Measurements from ENCODE around the gene FOXP1. TPM values are rescaled to one million over a fixed set of nuclear protein-coding genes. Genes with fewer than 3 reads are reported as not detected.

Gene FOXP1
- total RNA-seq, 4 donors from 2014 or later: 86.4 to 107 (median 93.8) TPM

DNA sequence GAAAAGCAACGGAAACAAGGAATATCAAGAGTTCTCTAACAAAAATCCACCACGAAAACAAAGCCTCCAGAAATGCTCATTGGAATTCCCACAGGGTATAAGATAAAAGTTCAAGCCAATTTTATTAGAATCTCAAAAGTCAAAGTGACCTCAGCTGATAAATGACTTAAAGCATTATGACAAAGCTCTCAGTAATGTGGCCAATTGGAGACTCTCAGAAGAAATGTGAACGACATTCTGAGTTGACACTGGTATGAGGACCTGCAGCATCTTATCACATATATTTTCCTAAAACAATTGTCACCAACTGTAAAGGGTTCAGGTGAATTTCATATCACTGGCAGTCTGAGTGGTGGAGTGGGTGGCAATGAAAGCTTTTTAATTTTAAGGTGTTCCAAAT is 199.1 kb downstream of the FOXP1 start:
- DNase-seq (ENCODE audit: low spot score in 2 of 2): no peak
- TF ChIP-seq POLR2A (IDR thresholded peaks at IDR 0.05) (no peak), EP300 (IDR thresholded peaks at IDR 0.05) (no peak)
- TF ChIP-seq, protein P1, sequence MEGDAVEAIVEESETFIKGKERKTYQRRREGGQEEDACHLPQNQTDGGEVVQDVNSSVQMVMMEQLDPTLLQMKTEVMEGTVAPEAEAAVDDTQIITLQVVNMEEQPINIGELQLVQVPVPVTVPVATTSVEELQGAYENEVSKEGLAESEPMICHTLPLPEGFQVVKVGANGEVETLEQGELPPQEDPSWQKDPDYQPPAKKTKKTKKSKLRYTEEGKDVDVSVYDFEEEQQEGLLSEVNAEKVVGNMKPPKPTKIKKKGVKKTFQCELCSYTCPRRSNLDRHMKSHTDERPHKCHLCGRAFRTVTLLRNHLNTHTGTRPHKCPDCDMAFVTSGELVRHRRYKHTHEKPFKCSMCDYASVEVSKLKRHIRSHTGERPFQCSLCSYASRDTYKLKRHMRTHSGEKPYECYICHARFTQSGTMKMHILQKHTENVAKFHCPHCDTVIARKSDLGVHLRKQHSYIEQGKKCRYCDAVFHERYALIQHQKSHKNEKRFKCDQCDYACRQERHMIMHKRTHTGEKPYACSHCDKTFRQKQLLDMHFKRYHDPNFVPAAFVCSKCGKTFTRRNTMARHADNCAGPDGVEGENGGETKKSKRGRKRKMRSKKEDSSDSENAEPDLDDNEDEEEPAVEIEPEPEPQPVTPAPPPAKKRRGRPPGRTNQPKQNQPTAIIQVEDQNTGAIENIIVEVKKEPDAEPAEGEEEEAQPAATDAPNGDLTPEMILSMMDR (IDR thresholded peaks at IDR 0.05): no peak
- Histone ChIP-seq H3K36me3 (no peaks in the 10 kb centered on the region), H3K27me3 (no peaks in the 10 kb centered on the region), H3K4me3 (no peak overlapping the region), H3K27ac (no peak overlapping the region), H3K4me1 (peaks cover 0 to 34% (median 2%) of the 10 kb centered on the region in 4 donors), H3K9me3 (no peaks in the 10 kb centered on the region)
- 39 to 44% methylated on average over 3 of the region's 3 CpGs for WGBS, 2 donors

DNA sequence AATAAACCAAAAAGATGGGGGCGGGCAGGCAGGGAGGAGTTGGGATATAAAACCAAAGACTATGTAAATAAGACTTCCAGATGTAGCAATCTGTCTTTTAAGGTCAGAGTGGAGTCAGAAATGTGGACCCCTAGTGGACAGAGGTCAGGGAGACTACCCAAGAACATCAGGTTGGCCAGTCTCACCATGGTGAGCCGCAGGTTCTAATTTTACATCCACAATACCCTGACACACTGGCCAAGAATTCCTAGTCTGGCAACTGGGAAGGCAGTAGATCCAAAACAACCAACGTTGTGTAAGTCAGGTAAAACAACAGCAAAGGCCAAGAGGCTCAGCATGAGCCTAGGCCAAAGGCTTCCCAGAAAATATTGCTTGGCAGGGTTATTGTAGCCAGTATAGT is 203.4 kb downstream of the FOXP1 start:
- TF ChIP-seq POLR2A (IDR thresholded peaks at IDR 0.05) (no peak), EP300 (IDR thresholded peaks at IDR 0.05) (peak in 1 of 2 donors; percentile 46)
- TF ChIP-seq, protein P1 (IDR thresholded peaks at IDR 0.05): no peak
- H3K27ac ChIP-seq: no peak overlapping the region
- DNase-seq (ENCODE audit: low spot score in 2 of 2): peak in 1 of 2 donors; percentile 45
- WGBS, 2 donors: 61 to 77% methylated on average over 3 of the region's 3 CpGs
- H3K4me3 ChIP-seq: no peak overlapping the region
- peaks cover 0 to 18% (median 0%) of the 10 kb centered on the region in 4 donors for H3K4me1 ChIP-seq
- H3K9me3 ChIP-seq: no peaks in the 10 kb centered on the region
- no peaks in the 10 kb centered on the region for H3K36me3 ChIP-seq
- no peaks in the 10 kb centered on the region for H3K27me3 ChIP-seq

DNA sequence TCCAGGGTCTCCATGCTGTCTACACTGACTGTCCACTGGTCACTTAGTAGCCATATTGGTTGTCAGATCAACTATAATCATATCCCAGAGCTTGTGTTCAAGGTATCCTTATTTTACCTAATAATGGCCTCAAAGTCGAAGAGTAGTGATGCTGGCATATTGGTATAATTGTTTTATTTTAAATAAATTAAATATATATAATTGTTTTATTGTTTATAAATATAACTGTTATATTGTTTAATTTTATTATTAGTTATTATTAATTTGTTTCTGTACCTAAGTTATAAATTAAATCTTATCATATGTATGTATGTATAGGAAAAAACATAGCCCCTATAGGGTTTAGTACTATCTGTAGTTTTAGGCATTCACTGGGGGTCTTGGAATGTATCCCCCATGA is 205.0 kb downstream of the FOXP1 start:
- Histone ChIP-seq H3K27ac (no peak overlapping the region), H3K4me1 (peaks cover 0 to 8% (median 0%) of the 10 kb centered on the region in 4 donors), H3K9me3 (no peaks in the 10 kb centered on the region), H3K36me3 (no peaks in the 10 kb centered on the region), H3K4me3 (no peak overlapping the region), H3K27me3 (no peaks in the 10 kb centered on the region)
- TF ChIP-seq, protein P1 (IDR thresholded peaks at IDR 0.05): no peak
- no peak for TF ChIP-seq POLR2A (IDR thresholded peaks at IDR 0.05)
- TF ChIP-seq EP300 (IDR thresholded peaks at IDR 0.05): no peak
- 98% methylated on average over 1 of the region's 1 CpG for WGBS, 2 donors
- no peak for DNase-seq (ENCODE audit: low spot score in 2 of 2)

DNA sequence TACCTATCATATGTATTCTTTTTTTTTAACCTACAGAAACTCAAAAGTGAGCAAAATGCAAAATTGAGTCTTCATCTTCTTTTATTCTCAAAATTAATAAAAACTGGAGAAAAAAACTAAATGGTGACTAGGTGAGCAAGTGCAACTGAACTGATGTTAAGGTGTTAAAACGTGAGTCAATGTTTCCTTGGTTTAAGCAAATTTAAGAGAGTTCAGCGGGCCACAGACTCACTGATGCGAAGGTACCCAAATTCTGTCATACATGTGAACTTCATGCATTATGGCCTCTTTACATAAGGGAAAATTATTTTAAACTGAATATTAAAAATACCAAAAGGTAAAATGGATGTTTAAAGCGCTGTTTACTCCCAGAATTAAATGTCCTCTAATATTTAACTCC is 206.6 kb downstream of the FOXP1 start:
- DNase-seq (ENCODE audit: low spot score in 2 of 2): no peak
- WGBS, 2 donors: 85 to 87% methylated on average over 4 of the region's 4 CpGs
- TF ChIP-seq EP300 (IDR thresholded peaks at IDR 0.05): no peak
- TF ChIP-seq, protein P1 (IDR thresholded peaks at IDR 0.05): no peak
- no peak for TF ChIP-seq POLR2A (IDR thresholded peaks at IDR 0.05)

DNA sequence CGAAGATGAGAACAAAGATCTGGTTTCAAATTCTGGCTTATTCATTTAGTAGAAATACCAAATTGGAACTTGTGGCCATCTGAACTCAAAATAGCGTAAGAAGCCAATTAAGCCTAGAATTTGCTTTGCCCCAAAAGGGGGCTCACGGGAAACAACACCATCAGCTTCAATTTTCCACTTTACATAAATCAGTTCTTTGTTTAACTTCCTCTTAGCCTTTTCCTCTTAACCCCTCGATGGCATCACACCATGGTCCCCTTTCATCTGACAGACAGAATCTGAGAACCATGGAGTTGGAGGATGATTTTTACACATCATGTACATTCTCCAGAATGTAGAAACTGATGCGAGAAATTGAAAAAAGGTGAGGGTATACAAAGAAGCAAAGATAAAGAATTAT is 207.0 kb downstream of the FOXP1 start:
- Histone ChIP-seq H3K9me3 (no peaks in the 10 kb centered on the region), H3K4me3 (no peak overlapping the region), H3K4me1 (peaks cover 0 to 8% (median 0%) of the 10 kb centered on the region in 4 donors), H3K27me3 (no peaks in the 10 kb centered on the region), H3K36me3 (no peaks in the 10 kb centered on the region), H3K27ac (no peak overlapping the region)
- 65% methylated on average over 5 of the region's 5 CpGs for WGBS, 2 donors
- TF ChIP-seq POLR2A (IDR thresholded peaks at IDR 0.05): no peak
- no peak for TF ChIP-seq EP300 (IDR thresholded peaks at IDR 0.05)
- TF ChIP-seq, protein P1 (IDR thresholded peaks at IDR 0.05): no peak
- no peak for DNase-seq (ENCODE audit: low spot score in 2 of 2)

More for the DNA sequence above, 206.6 kb downstream of the FOXP1 start:
- Histone ChIP-seq H3K27ac (no peak overlapping the region), H3K9me3 (no peaks in the 10 kb centered on the region), H3K27me3 (no peaks in the 10 kb centered on the region), H3K36me3 (no peaks in the 10 kb centered on the region), H3K4me1 (peaks cover 0 to 8% (median 0%) of the 10 kb centered on the region in 4 donors), H3K4me3 (no peak overlapping the region)
